Measurements from ENCODE around the gene CCT8L2.

GRCh38 chr22:16559056-16559955 is 33.3 kb downstream of the CCT8L2 start:
- TF ChIP-seq, protein P1, sequence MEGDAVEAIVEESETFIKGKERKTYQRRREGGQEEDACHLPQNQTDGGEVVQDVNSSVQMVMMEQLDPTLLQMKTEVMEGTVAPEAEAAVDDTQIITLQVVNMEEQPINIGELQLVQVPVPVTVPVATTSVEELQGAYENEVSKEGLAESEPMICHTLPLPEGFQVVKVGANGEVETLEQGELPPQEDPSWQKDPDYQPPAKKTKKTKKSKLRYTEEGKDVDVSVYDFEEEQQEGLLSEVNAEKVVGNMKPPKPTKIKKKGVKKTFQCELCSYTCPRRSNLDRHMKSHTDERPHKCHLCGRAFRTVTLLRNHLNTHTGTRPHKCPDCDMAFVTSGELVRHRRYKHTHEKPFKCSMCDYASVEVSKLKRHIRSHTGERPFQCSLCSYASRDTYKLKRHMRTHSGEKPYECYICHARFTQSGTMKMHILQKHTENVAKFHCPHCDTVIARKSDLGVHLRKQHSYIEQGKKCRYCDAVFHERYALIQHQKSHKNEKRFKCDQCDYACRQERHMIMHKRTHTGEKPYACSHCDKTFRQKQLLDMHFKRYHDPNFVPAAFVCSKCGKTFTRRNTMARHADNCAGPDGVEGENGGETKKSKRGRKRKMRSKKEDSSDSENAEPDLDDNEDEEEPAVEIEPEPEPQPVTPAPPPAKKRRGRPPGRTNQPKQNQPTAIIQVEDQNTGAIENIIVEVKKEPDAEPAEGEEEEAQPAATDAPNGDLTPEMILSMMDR (IDR thresholded peaks at IDR 0.05; ENCODE audit: borderline replicate concordance, extremely low read depth, low read length, poor library complexity, severe bottlenecking) = no peak
- TF ChIP-seq EZH2 (IDR thresholded peaks at IDR 0.05; ENCODE audit: borderline replicate concordance, low read depth, low read length, severe bottlenecking) = no peak

Measured in DND-41 (cell line).